ENCODE data around the gene HSD3B1.

- TF ChIP-seq CTCF (IDR thresholded peaks at IDR 0.05) (no peak), POLR2A (IDR thresholded peaks at IDR 0.05) (no peak)
These were observed 31.0 kb downstream of the HSD3B1 start for GRCh38 chr1:119537966-119538365.

Data from heart left ventricle (tissue), 13 donors.